Hematopoietic multipotent progenitor cell treated with erythropoietin and hydrocortisone succinate and interleukin-3 and kit ligand, for 6 days (in vitro differentiated cells): ENCODE results near the gene TRPM5.
A peak's percentile ranks its signal among the peaks of the same experiment; 100 is the strongest.

Experiments used
- DNase-seq: peaks from one replicate; pipeline ENCODE4 v3.0.0-alpha.2; 2015

Gene TRPM5

DNA sequence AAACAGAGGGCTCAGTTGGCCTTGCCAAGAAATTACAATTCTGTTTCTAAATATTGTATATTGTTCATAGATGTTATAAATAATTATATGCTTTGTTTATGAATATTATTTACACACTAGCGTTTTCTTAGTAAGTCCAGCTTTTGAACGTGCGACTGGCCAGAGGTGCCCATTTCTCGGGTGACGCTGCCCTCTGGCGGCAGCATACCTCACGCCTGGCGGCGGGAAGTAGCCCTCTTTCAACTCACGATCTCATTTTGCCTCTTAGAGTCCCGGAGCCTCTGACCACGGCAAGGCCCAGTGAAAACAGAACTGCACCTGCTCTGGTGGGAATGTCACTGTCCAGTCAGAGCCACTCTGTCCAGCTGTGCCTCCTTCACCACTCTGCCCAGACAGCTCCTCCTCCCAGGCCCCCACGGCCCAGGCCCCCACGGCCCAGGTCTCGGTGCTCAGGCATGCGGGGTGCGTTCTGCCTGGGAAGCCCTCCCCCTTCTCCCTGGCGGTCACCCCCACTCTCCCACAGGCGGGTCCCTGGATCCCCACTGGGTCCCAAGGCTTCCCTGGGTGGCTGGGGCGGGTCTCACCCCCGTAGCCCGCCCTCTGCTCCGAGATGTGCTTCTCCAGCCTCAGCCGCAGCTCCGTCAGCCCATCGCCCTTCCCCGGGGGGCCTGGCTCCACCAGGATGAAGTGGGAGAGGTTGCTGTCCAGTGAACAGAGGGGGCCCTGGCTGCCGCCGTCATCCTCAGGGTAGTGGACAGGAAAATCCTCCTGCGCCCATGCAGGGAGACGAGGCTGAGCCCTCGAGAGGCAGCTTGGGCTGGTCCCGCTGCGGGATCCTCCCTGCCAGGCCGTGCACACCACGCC, 24.4 kb downstream of the TRPM5 start:
- peak; percentile 86 for DNase-seq

DNA sequence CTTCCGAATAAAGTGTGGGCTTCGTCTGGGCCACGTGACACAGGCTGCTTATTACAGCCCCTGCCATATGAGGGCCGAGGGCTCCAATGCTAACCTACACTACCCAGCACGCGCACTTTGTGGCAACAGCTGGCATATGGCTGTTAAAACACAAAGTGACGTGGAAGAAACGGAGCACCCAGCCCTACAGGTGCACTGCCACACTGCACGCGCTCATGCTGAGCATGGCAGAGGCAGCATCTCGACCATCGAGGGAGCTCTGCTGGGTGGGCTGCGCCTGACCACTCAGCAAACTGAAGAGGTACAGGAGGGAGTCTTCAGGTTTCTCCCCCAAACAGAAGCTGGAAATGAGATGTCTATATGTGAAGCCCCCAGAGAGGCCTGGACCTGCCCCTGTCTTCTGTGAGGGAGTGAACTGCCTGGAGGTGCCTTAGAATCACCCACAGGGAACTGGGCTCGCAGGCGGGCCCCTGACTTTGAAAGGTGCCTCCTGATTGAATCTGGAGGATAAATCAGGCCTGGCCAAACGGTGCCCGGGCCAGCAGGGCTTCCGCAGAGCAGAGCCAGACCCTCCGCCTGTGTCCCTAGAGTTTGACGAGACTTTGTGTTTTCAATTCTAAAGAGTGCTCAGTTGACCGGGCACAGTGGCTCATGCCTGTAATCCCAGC, 25.5 kb downstream of the TRPM5 start:
- DNase-seq: no peak

DNA sequence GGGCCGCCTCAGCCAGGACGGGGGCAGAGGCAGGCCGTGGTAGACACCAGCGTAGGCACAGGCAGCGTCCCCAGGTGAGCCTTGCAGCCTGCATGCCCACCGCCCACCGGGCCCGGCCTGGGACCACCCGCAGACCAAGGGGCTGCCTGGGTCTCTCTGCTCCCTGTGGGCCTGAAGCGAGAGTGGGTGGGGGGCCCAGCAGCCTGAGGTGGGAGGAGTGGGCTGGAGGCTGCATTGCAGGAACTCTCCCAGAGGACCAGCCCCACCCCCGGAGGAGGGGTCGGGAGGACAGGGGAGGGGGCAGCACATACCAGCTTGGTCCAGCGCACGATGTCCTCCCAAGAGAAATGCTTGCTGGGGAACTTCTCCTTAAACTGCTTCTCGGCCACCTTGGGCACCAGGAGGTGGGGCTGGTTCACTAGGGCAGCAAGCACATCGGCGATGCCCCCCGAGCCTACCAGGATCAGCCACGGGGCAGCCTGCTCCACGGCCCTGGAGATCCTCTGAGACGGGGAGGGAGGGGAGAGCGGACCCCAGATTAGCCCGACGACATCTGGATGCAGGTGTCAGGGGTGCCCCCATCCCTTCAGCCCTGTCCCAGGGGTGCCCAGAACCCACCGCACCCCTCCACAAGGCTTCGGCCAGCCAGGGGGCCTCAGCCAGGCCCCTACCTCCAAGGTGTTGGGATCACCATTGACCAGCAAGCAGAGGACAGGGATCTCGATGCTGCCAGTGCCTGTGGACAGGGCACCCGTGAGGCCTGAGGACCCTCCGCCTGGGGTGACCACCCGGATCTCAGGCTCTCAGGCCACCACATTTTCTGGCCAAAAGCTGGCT, 26.2 kb downstream of the TRPM5 start:
- DNase-seq: no peak

GRCh38 chr11:2416765-2417164, 27.5 kb downstream of the TRPM5 start:
- DNase-seq: no peak

DNA sequence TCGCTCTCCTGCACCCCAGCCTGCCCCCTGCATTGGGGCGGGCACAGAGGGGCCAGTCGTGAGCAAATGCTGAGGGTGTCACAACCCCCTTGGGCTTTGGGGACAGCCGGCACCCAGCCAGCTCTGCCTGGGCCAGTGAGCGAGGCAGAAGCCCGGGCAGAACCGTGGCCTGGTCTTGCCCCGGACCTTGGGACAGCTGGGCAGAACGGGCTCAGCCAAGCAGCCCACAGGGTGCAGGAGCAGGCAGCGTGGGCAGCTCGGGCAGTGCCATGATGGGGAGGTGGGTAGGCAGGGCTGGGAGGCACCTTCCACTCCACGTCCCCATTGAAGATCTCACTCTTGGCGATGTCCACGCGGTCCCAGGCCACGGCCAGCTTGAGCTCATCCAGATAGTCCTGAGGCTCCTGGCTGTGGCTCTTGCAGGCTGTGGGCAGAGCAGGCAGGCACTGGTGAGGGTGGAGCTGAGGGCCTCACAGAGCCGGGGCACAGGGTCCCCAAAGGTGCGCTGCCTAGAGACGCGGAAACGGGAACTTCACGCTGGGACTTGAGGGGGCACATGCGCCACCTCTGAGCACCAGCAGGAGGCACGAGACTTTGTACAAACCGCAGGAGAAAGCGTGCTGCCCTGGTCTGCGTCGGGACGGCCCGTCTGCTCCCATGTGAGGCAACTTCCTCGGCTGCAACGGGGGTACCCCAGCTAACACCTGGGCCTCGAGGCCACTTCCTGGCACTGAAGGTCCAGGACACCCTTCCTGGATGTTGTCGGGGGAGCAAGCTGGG, 28.5 kb downstream of the TRPM5 start:
- DNase-seq: no peak

GRCh38 chr11:2415171-2415570, 29.1 kb downstream of the TRPM5 start:
- DNase-seq: no peak

DNA sequence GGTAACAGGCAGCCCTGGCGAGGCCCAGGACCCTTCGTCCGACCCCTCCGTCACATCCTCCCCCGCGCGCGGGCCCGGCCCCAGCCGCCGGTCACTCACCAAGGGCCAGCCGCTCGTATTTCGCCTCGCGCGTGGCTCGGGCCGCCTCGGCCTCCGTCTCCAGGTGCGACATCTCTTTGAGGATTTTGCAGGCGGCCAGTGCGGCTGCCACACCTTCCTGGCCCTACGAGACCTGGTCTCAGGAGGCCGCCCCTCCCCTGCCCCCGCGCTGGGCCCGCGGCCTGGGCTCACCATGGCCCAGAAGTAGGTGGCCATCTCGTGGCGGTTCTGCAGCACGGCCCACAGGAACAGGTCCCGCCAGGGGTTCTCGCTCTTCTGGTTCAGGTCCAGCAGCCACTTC, 29.7 kb downstream of the TRPM5 start:
- no peak for DNase-seq

DNA sequence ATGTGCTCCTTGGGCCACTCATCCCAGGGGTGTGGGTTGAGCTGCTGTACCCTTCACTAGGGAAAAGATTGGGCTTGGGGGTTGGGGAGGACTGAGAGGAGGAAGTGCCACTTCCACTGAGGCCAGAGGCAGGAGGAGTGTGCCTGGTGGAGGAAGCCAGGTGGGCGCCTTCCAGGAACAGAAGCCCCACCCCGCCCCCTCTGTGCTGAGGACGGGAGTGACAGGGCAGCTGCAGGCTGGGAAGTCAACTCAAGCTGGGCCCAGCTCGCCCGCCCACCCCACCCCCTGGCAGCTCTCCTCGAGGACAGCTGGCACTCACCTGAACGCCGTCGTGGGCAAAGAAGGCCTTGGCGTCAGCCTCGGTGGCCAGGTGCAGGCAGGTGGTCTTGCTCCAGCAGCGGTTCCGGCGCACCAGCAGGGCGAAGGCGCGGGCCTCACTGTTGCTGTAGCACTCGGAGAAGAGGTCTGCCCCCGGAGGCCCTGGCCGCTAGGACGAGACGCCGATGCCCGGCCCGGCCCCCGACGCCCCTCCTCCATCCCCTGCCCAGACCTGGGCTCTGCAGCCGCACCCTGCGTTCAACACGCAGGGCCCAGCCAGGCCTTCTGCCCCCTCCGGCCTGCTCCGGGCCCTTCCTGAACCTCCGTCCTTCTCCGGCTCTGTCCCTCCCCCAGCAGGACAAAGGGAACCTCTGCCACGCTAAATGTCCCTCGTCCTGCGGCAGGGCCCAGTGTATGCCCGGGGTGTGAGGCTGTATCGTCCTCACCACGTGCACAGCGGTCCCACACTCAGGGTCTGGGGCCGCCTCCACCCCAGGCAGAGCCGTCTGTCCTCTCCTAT, 30.4 kb downstream of the TRPM5 start:
- no peak for DNase-seq

DNA sequence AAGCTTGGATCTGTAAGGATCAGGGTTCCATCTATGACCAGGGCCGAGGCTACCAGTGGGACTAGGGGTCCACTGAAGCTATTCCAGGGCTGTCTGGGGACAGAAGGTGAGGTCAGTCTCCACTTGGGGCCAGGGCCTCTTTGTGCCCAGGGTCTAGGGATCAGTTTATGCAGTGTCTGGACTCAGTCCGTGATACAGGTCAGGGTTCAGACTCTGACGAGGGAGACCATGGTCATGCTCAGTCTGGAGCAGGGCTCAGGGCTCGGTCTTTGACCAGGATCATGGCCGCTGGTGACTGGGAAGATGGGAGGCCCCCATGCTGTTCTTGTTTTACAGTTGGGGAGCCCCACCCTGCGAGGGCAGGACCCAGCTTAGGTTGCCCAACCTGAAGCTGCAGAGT, 32.0 kb downstream of the TRPM5 start:
- DNase-seq: no peak

GRCh38 chr11:2411446-2412305, 32.6 kb downstream of the TRPM5 start:
- DNase-seq: no peak

- DNase-seq: no peak
These were observed 33.7 kb downstream of the TRPM5 start for GRCh38 chr11:2410616-2411015.

DNA sequence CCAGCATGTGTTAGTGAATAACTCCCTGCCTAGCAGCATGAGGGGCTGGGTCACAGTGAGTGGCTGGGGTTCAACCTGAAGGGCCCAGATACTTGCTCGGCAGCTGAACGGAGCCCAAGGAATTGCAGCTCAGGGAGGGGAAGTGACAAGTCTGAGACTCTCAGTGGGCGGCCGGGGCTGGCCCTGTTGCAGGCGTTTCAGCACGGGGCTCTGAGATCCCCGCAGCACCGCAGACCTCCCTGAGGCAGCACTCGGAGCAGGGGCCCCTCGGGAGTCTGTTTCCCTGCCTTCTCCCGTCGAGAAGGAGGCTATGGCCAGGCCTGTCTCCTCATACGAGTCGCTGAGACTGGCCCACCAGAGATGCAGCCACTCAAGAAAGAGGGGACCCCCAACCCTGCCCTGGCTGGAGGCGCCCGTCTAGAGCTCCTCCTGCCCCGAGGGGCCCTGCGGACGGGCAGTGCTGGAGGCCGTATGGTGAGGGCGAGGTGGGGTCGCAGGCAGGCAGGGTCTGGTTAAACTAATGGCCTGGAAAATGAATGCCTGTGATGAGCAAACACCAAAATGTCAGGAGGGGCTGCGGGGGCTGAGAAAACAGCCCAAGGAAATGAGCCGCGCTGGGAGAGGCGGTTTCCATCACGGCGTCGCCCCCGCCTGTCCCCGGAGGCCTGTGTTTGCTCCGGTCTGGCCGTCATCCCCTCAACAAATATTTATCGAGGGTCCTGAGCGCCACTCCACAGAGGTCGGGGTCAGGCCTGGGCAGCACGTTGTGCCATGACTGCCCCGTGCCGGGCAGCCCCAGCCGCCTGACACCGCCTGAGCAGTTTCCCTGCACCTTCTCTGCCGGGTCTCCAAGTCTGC, 34.5 kb downstream of the TRPM5 start:
- DNase-seq: no peak

GRCh38 chr11:2409126-2409525, 35.2 kb downstream of the TRPM5 start:
- no peak for DNase-seq

DNA sequence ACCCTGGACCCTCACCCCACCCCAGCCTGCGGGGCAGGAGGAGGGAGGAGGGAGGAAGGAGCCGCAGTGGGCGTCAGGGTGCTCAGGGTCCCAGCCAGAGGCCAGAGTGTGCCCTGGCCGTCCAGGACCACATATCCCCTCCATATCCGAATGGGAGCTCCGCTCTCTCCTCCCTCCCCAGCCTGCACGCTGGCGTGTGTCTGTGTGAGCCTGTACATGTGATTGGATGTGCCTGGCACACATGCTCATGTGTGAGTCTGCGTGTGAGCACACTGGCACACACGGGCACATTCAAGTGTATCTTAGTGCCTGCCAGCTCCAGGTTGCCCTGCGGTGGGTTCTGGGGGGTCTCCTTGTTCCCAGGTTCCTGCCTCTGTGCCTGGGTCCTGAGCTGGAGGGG, 35.6 kb downstream of the TRPM5 start:
- DNase-seq: no peak

- DNase-seq: no peak
These were observed 37.4 kb downstream of the TRPM5 start for GRCh38 chr11:2406878-2407410.

DNA sequence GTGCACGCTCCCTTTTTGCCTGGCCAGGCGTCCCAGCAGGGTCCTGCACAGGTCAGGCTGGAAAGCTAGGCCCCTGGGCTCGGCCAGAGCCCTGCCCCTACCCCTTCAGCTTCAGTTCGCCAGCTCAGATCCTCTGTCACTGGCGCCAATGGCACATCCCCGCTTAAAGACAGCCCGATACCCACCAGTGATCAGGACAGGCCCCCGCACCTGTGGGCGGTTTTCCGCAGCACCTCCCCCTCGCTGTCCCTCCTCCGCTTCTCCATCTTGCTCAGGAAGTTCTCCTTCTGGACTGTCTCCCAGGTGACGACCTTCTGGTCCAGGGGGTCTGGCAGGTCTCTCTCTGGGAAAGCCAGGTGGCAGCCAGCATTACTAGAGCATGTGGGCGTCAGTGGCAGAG, 37.9 kb downstream of the TRPM5 start:
- no peak for DNase-seq

- DNase-seq: no peak
These were observed 39.5 kb downstream of the TRPM5 start for GRCh38 chr11:2404735-2405196.

- no peak for DNase-seq
These were observed 41.2 kb downstream of the TRPM5 start for GRCh38 chr11:2402890-2403645.

GRCh38 chr11:2402106-2402505, 42.2 kb downstream of the TRPM5 start:
- DNase-seq: no peak
